Pulmonary artery endothelial cell (primary cell): ENCODE data around the gene SLC26A8. TPM values are rescaled to one million over a fixed set of nuclear protein-coding genes. Genes with fewer than 3 reads are reported as not detected.
"Not testable (repeated sequence)": the region's sequence is repeated elsewhere in the genome, so short reads cannot be mapped to it uniquely, and the experiment has no call there.

Experiments
- DNase-seq: peaks from one replicate; pipeline ENCODE4 v3.0.0-alpha.2; 2011; ENCODE audit warnings: low read depth, low spot score
- total RNA-seq: library from RNA; depleted of rRNA; stranded (reverse); fragments of >200 nt; gene quantifications from 2 replicates; pipeline ENCODE4 v1.2.3, GENCODE V29; 2014

Gene SLC26A8
- total RNA-seq, 1 donor from 2014 or later = under 0.01 TPM

- no peak for DNase-seq
Observed at GRCh38 chr6:35919085-35919826, 105.2 kb downstream of the SLC26A8 start.

- DNase-seq = not testable (repeated sequence)
Observed at GRCh38 chr6:35916893-35917292, 107.5 kb downstream of the SLC26A8 start.

- no peak for DNase-seq
Observed at GRCh38 chr6:35916056-35916455, 108.4 kb downstream of the SLC26A8 start.

GRCh38 chr6:35914536-35914935 lies 109.9 kb downstream of the SLC26A8 start:
- no peak for DNase-seq

GRCh38 chr6:35911871-35912653 lies 112.4 kb downstream of the SLC26A8 start:
- no peak for DNase-seq

- not testable (repeated sequence) for DNase-seq
Observed at GRCh38 chr6:35909571-35909970, 114.9 kb downstream of the SLC26A8 start.

GRCh38 chr6:35908753-35909401 lies 115.6 kb downstream of the SLC26A8 start:
- DNase-seq = not testable (repeated sequence)

- no peak for DNase-seq
Observed at GRCh38 chr6:35907750-35908149, 116.7 kb downstream of the SLC26A8 start.

DNA sequence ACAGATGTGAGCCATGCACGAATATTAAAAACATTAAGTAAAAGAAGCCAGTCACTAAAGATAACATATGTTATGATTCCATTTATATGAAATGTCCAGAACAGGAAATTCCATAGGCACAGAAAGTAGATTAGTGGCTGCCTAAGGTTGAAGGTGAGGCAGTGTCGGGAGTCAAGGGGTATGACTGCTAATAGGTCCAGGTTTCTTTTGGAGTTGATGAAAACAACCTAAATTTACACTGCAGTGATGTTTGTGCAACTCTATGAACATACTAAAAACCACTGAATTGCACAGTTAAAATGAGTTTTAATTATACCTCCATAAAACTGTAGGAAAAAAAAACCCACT lies 118.0 kb downstream of the SLC26A8 start:
- DNase-seq = no peak

- DNase-seq = no peak
Observed at GRCh38 chr6:35905841-35906498, 118.5 kb downstream of the SLC26A8 start.

- DNase-seq = no peak
Observed at GRCh38 chr6:35905141-35905785, 119.2 kb downstream of the SLC26A8 start.

- DNase-seq = no peak
Observed at GRCh38 chr6:35903679-35904078, 120.8 kb downstream of the SLC26A8 start.

GRCh38 chr6:35900448-35900847 lies 124.0 kb downstream of the SLC26A8 start:
- DNase-seq = no peak

- DNase-seq = no peak
Observed at GRCh38 chr6:35898003-35898402, 126.4 kb downstream of the SLC26A8 start.

- no peak for DNase-seq
Observed at GRCh38 chr6:35897486-35897885, 127.0 kb downstream of the SLC26A8 start.

- no peak for DNase-seq
Observed at GRCh38 chr6:35897036-35897435, 127.4 kb downstream of the SLC26A8 start.

- no peak for DNase-seq
Observed at GRCh38 chr6:35896228-35896627, 128.2 kb downstream of the SLC26A8 start.

GRCh38 chr6:35895560-35895959 lies 128.9 kb downstream of the SLC26A8 start:
- DNase-seq = no peak

DNA sequence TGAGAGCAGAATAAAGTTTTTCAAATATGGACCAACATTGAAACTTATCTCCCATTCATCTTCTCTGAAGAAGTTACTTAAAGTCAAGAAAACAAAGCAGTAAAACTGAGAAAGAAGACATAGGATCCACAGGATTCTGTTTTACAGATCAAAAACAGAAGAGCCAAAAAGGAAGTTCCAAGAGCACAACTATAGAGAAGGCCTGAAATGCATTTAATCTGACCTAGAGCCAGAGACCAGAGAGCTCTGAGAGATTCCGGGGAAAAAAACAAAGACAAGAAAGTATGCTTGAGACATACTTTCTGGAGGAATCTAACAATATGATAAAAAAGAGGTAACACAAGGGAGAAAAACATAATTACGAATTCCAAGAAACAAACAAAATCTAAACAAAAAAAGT lies 129.7 kb downstream of the SLC26A8 start:
- DNase-seq = no peak
